Nephron progenitor cell (in vitro differentiated cells): ENCODE measurements around the gene ARHGEF17.

Experiments
- DNase-seq: peaks from one replicate; pipeline ENCODE4 v3.0.0; 2021
- H3K27ac Mint-ChIP-seq: 2 replicates; pipeline ENCODE4 v1.8.0; 2021; ENCODE audit warnings: mild to moderate bottlenecking, moderate library complexity, mixed read lengths
- H3K27me3 Mint-ChIP-seq: 2 replicates; pipeline ENCODE4 v1.8.0; 2021; ENCODE audit warnings: mild to moderate bottlenecking, low read depth, mixed read lengths; ENCODE audit not compliant: poor library complexity
- H3K36me3 Mint-ChIP-seq: 2 replicates; pipeline ENCODE4 v1.8.0; 2021; ENCODE audit warnings: low read depth, mixed read lengths
- H3K4me1 Mint-ChIP-seq: 2 replicates; pipeline ENCODE4 v1.8.0; 2021; ENCODE audit warnings: mixed read lengths
- H3K4me3 Mint-ChIP-seq: 2 replicates; pipeline ENCODE4 v1.8.0; 2021; ENCODE audit warnings: mild to moderate bottlenecking, moderate library complexity, mixed read lengths
- H3K9me3 Mint-ChIP-seq: 2 replicates; pipeline ENCODE4 v1.8.0; 2021; ENCODE audit warnings: mild to moderate bottlenecking, moderate library complexity, mixed read lengths
- TF ChIP-seq, protein P1 (sequence below): fragments of 200-600 bp; sonication (generic); IDR thresholded peaks from 2 replicates; pipeline ENCODE4 v1.5.0; 2021; ENCODE audit warnings: antibody characterized with exemption

The ARHGEF17 gene

GRCh38 chr11:73384872-73385689, 77.0 kb downstream of the ARHGEF17 start:
- TF ChIP-seq, protein P1, sequence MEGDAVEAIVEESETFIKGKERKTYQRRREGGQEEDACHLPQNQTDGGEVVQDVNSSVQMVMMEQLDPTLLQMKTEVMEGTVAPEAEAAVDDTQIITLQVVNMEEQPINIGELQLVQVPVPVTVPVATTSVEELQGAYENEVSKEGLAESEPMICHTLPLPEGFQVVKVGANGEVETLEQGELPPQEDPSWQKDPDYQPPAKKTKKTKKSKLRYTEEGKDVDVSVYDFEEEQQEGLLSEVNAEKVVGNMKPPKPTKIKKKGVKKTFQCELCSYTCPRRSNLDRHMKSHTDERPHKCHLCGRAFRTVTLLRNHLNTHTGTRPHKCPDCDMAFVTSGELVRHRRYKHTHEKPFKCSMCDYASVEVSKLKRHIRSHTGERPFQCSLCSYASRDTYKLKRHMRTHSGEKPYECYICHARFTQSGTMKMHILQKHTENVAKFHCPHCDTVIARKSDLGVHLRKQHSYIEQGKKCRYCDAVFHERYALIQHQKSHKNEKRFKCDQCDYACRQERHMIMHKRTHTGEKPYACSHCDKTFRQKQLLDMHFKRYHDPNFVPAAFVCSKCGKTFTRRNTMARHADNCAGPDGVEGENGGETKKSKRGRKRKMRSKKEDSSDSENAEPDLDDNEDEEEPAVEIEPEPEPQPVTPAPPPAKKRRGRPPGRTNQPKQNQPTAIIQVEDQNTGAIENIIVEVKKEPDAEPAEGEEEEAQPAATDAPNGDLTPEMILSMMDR = no peak
- no peak for DNase-seq
- Mint-ChIP-seq H3K9me3 (no peaks in the 10 kb centered on the region), H3K4me3 (no peak overlapping the region), H3K4me1 (peaks cover 87% of the 10 kb centered on the region), H3K36me3 (no peaks in the 10 kb centered on the region), H3K27me3 (no peaks in the 10 kb centered on the region), H3K27ac (peak overlapping the region; percentile 74)

GRCh38 chr11:73386016-73386415, 77.9 kb downstream of the ARHGEF17 start:
- Mint-ChIP-seq H3K27ac (peak overlapping the region; percentile 72), H3K4me1 (peaks cover 82% of the 10 kb centered on the region), H3K36me3 (no peaks in the 10 kb centered on the region), H3K4me3 (peak overlapping the region; percentile 2), H3K9me3 (no peaks in the 10 kb centered on the region), H3K27me3 (no peaks in the 10 kb centered on the region)
- no peak for DNase-seq
- TF ChIP-seq, protein P1 = no peak

GRCh38 chr11:73386546-73386945, 78.5 kb downstream of the ARHGEF17 start:
- H3K9me3 Mint-ChIP-seq = no peaks in the 10 kb centered on the region
- H3K27me3 Mint-ChIP-seq = no peaks in the 10 kb centered on the region
- no peaks in the 10 kb centered on the region for H3K36me3 Mint-ChIP-seq
- no peak overlapping the region for H3K27ac Mint-ChIP-seq
- no peak for DNase-seq
- TF ChIP-seq, protein P1 = no peak
- peak overlapping the region; percentile 2 for H3K4me3 Mint-ChIP-seq
- H3K4me1 Mint-ChIP-seq = peaks cover 78% of the 10 kb centered on the region

GRCh38 chr11:73387594-73388264, 79.7 kb downstream of the ARHGEF17 start:
- peak; percentile 68 for DNase-seq
- peaks cover 70% of the 10 kb centered on the region for H3K4me1 Mint-ChIP-seq
- H3K27me3 Mint-ChIP-seq = no peaks in the 10 kb centered on the region
- TF ChIP-seq, protein P1 = no peak
- no peaks in the 10 kb centered on the region for H3K36me3 Mint-ChIP-seq
- peak overlapping the region; percentile 61 for H3K4me3 Mint-ChIP-seq
- peak overlapping the region; percentile 90 for H3K27ac Mint-ChIP-seq
- no peaks in the 10 kb centered on the region for H3K9me3 Mint-ChIP-seq

GRCh38 chr11:73388265-73389133, 80.4 kb downstream of the ARHGEF17 start:
- TF ChIP-seq, protein P1 = no peak
- no peaks in the 10 kb centered on the region for H3K27me3 Mint-ChIP-seq
- peak overlapping the region; percentile 90 for H3K27ac Mint-ChIP-seq
- peaks cover 72% of the 10 kb centered on the region for H3K4me1 Mint-ChIP-seq
- H3K36me3 Mint-ChIP-seq = no peaks in the 10 kb centered on the region
- peak overlapping the region; percentile 35 for H3K4me3 Mint-ChIP-seq
- DNase-seq = no peak
- H3K9me3 Mint-ChIP-seq = no peaks in the 10 kb centered on the region
